Glutamatergic neuron (in vitro differentiated cells): ENCODE measurements around the gene OR51A4. TPM values are rescaled to one million over a fixed set of nuclear protein-coding genes. Genes with fewer than 3 reads are reported as not detected.

Source experiments
- DNase-seq: peaks from one replicate; pipeline ENCODE4 v3.0.0; 2022
- H3K27ac Mint-ChIP-seq: one replicate; pipeline ENCODE4 v1.8.0; 2020; ENCODE audit warnings: mild to moderate bottlenecking, mixed read lengths, inconsistent platforms; ENCODE audit not compliant: unreplicated experiment
- H3K27me3 Mint-ChIP-seq: one replicate; pipeline ENCODE4 v1.8.0; 2020; ENCODE audit warnings: mild to moderate bottlenecking, moderate library complexity, mixed read lengths, inconsistent platforms; ENCODE audit not compliant: unreplicated experiment
- H3K36me3 Mint-ChIP-seq: one replicate; pipeline ENCODE4 v1.8.0; 2020; ENCODE audit warnings: mild to moderate bottlenecking, mixed read lengths, inconsistent platforms; ENCODE audit not compliant: unreplicated experiment
- H3K4me1 Mint-ChIP-seq: one replicate; pipeline ENCODE4 v1.8.0; 2020; ENCODE audit warnings: mild to moderate bottlenecking, low read depth, mixed read lengths, inconsistent platforms; ENCODE audit not compliant: unreplicated experiment
- H3K4me3 Mint-ChIP-seq: one replicate; pipeline ENCODE4 v1.8.0; 2020; ENCODE audit warnings: mild to moderate bottlenecking, mixed read lengths, inconsistent platforms; ENCODE audit not compliant: unreplicated experiment
- H3K9me3 Mint-ChIP-seq: one replicate; pipeline ENCODE4 v1.8.0; 2020; ENCODE audit warnings: mild to moderate bottlenecking, moderate library complexity, mixed read lengths, inconsistent platforms; ENCODE audit not compliant: unreplicated experiment
- long read RNA-seq: library from polyadenylated mRNA; unstranded; transcript quantifications from one replicate; pipeline ENCODE4 v2.0.0, GENCODE V29; 2020; ENCODE audit not compliant: unreplicated experiment
- total RNA-seq: library from RNA; stranded (reverse); fragmentation: NEBNext Ultra II Directional; extraction: Animal tissue kit (Norgen Biotek cat#: 25700); gene quantifications from one replicate; pipeline ENCODE4 v1.2.1, GENCODE V29; 2021; ENCODE audit not compliant: unreplicated experiment
- TF ChIP-seq, protein P1 (sequence below): fragments of 200-600 bp; sonication (generic); IDR thresholded peaks from one replicate; pipeline ENCODE4 v1.5.0; 2021; ENCODE audit not compliant: partially characterized antibody, unreplicated experiment

OR51A4 gene
- not detected for total RNA-seq
- long read RNA-seq: 0 reads

GRCh38 chr11:4947505-4947904, at the start of gene OR51A4:
OR51A4 (minus strand) TSS chr11:4947605; CDS start chr11:4947100, 505 bp downstream.
- Mint-ChIP-seq H3K4me3 (no peak within 1 kb of the TSS), H3K27ac (no peak within 1 kb of the TSS), H3K36me3 (no peaks in the 10 kb centered on the region), H3K4me1 (no peaks in the 10 kb centered on the region), H3K9me3 (no peaks in the 10 kb centered on the region), H3K27me3 (no peaks in the 10 kb centered on the region)
- no peak for DNase-seq
- TF ChIP-seq, protein P1, sequence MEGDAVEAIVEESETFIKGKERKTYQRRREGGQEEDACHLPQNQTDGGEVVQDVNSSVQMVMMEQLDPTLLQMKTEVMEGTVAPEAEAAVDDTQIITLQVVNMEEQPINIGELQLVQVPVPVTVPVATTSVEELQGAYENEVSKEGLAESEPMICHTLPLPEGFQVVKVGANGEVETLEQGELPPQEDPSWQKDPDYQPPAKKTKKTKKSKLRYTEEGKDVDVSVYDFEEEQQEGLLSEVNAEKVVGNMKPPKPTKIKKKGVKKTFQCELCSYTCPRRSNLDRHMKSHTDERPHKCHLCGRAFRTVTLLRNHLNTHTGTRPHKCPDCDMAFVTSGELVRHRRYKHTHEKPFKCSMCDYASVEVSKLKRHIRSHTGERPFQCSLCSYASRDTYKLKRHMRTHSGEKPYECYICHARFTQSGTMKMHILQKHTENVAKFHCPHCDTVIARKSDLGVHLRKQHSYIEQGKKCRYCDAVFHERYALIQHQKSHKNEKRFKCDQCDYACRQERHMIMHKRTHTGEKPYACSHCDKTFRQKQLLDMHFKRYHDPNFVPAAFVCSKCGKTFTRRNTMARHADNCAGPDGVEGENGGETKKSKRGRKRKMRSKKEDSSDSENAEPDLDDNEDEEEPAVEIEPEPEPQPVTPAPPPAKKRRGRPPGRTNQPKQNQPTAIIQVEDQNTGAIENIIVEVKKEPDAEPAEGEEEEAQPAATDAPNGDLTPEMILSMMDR: no peak

GRCh38 chr11:4994551-4994950, 47.1 kb upstream of the OR51A4 start, which contains the start of gene OR51L1:
OR51L1 (plus strand) TSS chr11:4994851; CDS start chr11:4998983, 4,132 bp downstream.
- no peak within 1 kb of the TSS for H3K27ac Mint-ChIP-seq
- no peaks in the 10 kb centered on the region for H3K4me1 Mint-ChIP-seq
- no peak within 1 kb of the TSS for H3K4me3 Mint-ChIP-seq
- H3K27me3 Mint-ChIP-seq: no peaks in the 10 kb centered on the region
- no peak for DNase-seq
- TF ChIP-seq, protein P1: no peak
- peaks cover 2% of the 10 kb centered on the region for H3K9me3 Mint-ChIP-seq
- H3K36me3 Mint-ChIP-seq: no peaks in the 10 kb centered on the region

DNA sequence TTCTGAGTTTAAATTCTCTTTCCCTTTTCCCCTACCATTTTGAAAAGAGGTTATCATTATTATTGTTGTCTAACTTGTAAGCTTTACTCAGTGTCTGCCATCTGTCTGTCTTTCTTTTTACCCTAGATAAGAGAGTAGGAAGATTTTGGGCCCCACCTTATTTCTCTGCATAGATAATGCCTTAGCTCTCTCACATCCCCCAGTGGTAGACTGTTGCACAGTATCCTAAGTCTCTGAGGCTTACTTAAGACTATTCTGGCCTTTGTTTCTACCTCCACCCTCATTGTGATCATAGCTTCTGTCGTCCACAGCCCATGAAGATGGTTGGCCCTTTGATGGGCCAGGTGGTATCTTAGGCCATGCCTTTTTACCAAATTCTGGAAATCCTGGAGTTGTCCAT, 43.7 kb upstream of the OR51A4 start:
- Mint-ChIP-seq H3K9me3 (peaks cover 2% of the 10 kb centered on the region), H3K4me3 (no peak overlapping the region), H3K4me1 (no peaks in the 10 kb centered on the region), H3K27me3 (no peaks in the 10 kb centered on the region), H3K36me3 (no peaks in the 10 kb centered on the region), H3K27ac (no peak overlapping the region)
- TF ChIP-seq, protein P1: no peak
- no peak for DNase-seq

DNA sequence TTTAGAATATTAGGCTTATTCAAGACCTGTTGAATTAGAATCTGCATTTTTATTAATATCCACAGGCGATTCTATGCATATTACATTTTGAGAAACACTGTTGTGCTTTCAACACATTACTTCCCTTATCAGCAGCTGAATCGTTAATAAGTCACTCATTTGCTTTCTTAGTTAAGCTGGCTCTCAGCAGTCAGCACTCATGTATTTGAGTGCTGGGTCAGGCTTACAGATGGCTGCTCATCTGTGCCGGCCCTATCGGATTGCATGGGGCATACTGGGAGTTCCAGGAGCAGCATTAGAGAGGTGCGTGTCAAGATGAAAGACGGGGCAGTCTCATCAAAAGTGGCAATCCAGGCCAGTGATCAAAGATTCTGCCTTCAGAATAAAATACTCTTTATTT, 36.4 kb upstream of the OR51A4 start:
- H3K36me3 Mint-ChIP-seq: no peaks in the 10 kb centered on the region

DNA sequence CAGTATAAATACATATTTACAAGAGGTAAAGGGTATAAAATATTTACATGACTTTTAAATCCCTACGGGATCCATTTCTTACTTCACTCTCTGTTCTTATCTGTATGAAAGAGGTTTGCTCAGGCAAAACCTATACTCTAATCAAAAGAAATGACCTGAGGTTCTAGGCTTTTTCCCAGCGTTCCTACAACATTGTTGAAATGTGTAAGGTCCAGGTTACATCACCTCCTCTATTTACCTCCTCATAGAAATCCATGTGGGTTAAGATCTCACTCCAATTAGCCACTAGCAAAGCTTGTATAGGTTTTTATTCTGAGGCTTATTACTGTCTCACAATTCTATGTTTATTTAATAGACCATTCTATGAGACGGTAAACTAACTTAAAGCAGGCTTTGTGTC, 35.3 kb upstream of the OR51A4 start:
- H3K36me3 Mint-ChIP-seq: no peaks in the 10 kb centered on the region
- H3K4me1 Mint-ChIP-seq: no peaks in the 10 kb centered on the region
- no peak for DNase-seq
- H3K27ac Mint-ChIP-seq: no peak overlapping the region
- no peaks in the 10 kb centered on the region for H3K9me3 Mint-ChIP-seq
- H3K4me3 Mint-ChIP-seq: no peak overlapping the region
- no peaks in the 10 kb centered on the region for H3K27me3 Mint-ChIP-seq
- TF ChIP-seq, protein P1: no peak

More for the DNA sequence above, 36.4 kb upstream of the OR51A4 start:
- DNase-seq: peak; percentile 16
- no peaks in the 10 kb centered on the region for H3K4me1 Mint-ChIP-seq
- no peaks in the 10 kb centered on the region for H3K9me3 Mint-ChIP-seq
- H3K27ac Mint-ChIP-seq: no peak overlapping the region
- no peak overlapping the region for H3K4me3 Mint-ChIP-seq
- no peaks in the 10 kb centered on the region for H3K27me3 Mint-ChIP-seq
- TF ChIP-seq, protein P1: no peak
